ENCODE results near the gene TMPRSS15.

GRCh38 chr21:18368205-18368604 lies 35.4 kb downstream of the TMPRSS15 start:
- TF ChIP-seq, protein P1, sequence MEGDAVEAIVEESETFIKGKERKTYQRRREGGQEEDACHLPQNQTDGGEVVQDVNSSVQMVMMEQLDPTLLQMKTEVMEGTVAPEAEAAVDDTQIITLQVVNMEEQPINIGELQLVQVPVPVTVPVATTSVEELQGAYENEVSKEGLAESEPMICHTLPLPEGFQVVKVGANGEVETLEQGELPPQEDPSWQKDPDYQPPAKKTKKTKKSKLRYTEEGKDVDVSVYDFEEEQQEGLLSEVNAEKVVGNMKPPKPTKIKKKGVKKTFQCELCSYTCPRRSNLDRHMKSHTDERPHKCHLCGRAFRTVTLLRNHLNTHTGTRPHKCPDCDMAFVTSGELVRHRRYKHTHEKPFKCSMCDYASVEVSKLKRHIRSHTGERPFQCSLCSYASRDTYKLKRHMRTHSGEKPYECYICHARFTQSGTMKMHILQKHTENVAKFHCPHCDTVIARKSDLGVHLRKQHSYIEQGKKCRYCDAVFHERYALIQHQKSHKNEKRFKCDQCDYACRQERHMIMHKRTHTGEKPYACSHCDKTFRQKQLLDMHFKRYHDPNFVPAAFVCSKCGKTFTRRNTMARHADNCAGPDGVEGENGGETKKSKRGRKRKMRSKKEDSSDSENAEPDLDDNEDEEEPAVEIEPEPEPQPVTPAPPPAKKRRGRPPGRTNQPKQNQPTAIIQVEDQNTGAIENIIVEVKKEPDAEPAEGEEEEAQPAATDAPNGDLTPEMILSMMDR (IDR thresholded peaks at IDR 0.05) = no peak
- no peak for TF ChIP-seq POLR2A (IDR thresholded peaks at IDR 0.05)
